ENCODE measurements around the gene PRLR. TPM values are rescaled to one million over a fixed set of nuclear protein-coding genes. Genes with fewer than 3 reads are reported as not detected.

Gene PRLR
- total and polyA plus RNA-seq, 2 of the 13 experiments (the other 11 are each of a cell fraction or from before 2014, with no cell fraction given): 12.2 to 13.3 TPM

DNA sequence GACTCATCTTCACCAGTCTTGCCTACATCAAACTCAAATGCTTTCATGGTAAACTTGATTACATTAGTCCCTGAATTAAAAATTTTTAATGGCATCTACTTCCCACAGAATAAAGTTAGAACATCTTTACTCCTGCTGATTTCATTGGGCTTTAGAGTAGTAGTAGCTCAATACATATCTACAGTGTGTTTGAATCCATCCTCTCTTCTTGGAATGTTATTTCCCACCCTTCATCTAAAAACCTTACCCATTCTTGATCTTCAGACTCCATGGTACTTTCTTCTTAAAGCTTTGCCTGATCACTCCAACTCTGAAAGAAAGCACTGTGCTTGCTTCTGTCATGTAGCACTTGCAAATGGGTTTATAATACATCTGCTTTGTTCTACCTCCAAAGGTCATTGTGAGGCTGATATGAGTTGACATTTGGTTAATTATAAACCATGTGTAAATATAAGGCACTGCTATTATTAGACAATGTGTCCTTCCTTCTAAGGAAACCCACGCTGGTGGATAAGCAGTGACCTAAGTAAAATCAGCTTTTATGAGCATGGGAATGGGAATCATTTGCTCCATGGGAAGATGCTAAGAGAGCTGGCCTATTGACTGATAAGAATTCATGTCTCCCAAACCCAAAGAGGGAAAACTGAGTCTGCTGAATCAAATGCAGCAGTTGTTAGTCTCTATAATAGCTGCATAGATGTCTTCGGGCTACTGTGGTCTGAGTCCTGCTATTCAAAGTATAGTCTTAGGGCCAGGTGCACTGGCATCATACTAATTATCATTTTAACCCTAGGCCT, 7.5 kb upstream of the PRLR start (continued):
- TF ChIP-seq, protein P1, sequence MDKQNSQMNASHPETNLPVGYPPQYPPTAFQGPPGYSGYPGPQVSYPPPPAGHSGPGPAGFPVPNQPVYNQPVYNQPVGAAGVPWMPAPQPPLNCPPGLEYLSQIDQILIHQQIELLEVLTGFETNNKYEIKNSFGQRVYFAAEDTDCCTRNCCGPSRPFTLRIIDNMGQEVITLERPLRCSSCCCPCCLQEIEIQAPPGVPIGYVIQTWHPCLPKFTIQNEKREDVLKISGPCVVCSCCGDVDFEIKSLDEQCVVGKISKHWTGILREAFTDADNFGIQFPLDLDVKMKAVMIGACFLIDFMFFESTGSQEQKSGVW (CRISPR knock-in tag; IDR thresholded peaks at IDR 0.05; ENCODE audit: borderline replicate concordance): no peak
- no peak for TF ChIP-seq CBX5 (CRISPR knock-in tag; IDR thresholded peaks at IDR 0.05; ENCODE audit: borderline replicate concordance)
- TF ChIP-seq POLR2AphosphoS5 (IDR thresholded peaks at IDR 0.05; ENCODE audit: low read depth, low read length): no peak
- no peak for TF ChIP-seq SRSF9 (IDR thresholded peaks at IDR 0.05; ENCODE audit: borderline replicate concordance, insufficient read depth, low read depth, low read length, poor library complexity, severe bottlenecking)
- TF ChIP-seq SIN3B (IDR thresholded peaks at IDR 0.05; ENCODE audit: low read length): no peak
- no peak for TF ChIP-seq ZNF30 (CRISPR knock-in tag; IDR thresholded peaks at IDR 0.05)
- TF ChIP-seq, protein P2, sequence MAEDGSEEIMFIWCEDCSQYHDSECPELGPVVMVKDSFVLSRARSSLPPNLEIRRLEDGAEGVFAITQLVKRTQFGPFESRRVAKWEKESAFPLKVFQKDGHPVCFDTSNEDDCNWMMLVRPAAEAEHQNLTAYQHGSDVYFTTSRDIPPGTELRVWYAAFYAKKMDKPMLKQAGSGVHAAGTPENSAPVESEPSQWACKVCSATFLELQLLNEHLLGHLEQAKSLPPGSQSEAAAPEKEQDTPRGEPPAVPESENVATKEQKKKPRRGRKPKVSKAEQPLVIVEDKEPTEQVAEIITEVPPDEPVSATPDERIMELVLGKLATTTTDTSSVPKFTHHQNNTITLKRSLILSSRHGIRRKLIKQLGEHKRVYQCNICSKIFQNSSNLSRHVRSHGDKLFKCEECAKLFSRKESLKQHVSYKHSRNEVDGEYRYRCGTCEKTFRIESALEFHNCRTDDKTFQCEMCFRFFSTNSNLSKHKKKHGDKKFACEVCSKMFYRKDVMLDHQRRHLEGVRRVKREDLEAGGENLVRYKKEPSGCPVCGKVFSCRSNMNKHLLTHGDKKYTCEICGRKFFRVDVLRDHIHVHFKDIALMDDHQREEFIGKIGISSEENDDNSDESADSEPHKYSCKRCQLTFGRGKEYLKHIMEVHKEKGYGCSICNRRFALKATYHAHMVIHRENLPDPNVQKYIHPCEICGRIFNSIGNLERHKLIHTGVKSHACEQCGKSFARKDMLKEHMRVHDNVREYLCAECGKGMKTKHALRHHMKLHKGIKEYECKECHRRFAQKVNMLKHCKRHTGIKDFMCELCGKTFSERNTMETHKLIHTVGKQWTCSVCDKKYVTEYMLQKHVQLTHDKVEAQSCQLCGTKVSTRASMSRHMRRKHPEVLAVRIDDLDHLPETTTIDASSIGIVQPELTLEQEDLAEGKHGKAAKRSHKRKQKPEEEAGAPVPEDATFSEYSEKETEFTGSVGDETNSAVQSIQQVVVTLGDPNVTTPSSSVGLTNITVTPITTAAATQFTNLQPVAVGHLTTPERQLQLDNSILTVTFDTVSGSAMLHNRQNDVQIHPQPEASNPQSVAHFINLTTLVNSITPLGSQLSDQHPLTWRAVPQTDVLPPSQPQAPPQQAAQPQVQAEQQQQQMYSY (CRISPR knock-in tag; IDR thresholded peaks at IDR 0.05): no peak
- TF ChIP-seq NKX3-1 (CRISPR knock-in tag; IDR thresholded peaks at IDR 0.05): no peak
- TF ChIP-seq CHCHD3 (CRISPR knock-in tag; IDR thresholded peaks at IDR 0.05): no peak
- TF ChIP-seq RNF2 (conservative IDR thresholded peaks at IDR 0.05; ENCODE audit: low read depth): no peak
- TF ChIP-seq HNRNPK (IDR thresholded peaks at IDR 0.05; ENCODE audit: low read depth, low read length, poor library complexity, severe bottlenecking): no peak
- no peak for TF ChIP-seq CC2D1A (CRISPR knock-in tag; IDR thresholded peaks at IDR 0.05)
- peak; percentile 89 for TF ChIP-seq HMG20A (CRISPR knock-in tag; IDR thresholded peaks at IDR 0.05; ENCODE audit: borderline replicate concordance)
- TF ChIP-seq ZBTB42 (CRISPR knock-in tag; IDR thresholded peaks at IDR 0.05): no peak
- TF ChIP-seq, protein P3, sequence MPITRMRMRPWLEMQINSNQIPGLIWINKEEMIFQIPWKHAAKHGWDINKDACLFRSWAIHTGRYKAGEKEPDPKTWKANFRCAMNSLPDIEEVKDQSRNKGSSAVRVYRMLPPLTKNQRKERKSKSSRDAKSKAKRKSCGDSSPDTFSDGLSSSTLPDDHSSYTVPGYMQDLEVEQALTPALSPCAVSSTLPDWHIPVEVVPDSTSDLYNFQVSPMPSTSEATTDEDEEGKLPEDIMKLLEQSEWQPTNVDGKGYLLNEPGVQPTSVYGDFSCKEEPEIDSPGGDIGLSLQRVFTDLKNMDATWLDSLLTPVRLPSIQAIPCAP (CRISPR knock-in tag; IDR thresholded peaks at IDR 0.05; ENCODE audit: low read depth): no peak
- no peak for TF ChIP-seq ZNF788 (CRISPR knock-in tag; IDR thresholded peaks at IDR 0.05; ENCODE audit: borderline replicate concordance)
- TF ChIP-seq MIXL1 (CRISPR knock-in tag; IDR thresholded peaks at IDR 0.05): peak; percentile 88
- no peak for TF ChIP-seq ZNF501 (CRISPR knock-in tag; IDR thresholded peaks at IDR 0.05)
- TF ChIP-seq ZNF33B (CRISPR knock-in tag; IDR thresholded peaks at IDR 0.05): no peak
- no peak for TF ChIP-seq JUNB (CRISPR knock-in tag; IDR thresholded peaks at IDR 0.05; ENCODE audit: borderline replicate concordance)
- no peak for TF ChIP-seq ZNF263 (CRISPR knock-in tag; IDR thresholded peaks at IDR 0.05)
- peak; percentile 96 for TF ChIP-seq SOX5 (CRISPR knock-in tag; IDR thresholded peaks at IDR 0.05; ENCODE audit: borderline replicate concordance)
- no peak for TF ChIP-seq DR1 (CRISPR knock-in tag; IDR thresholded peaks at IDR 0.05)
- TF ChIP-seq HDAC6 (IDR thresholded peaks at IDR 0.05; ENCODE audit: low read depth, low read length): no peak
- TF ChIP-seq ZNF563 (CRISPR knock-in tag; IDR thresholded peaks at IDR 0.05): no peak
- no peak for TF ChIP-seq NFRKB (IDR thresholded peaks at IDR 0.05)
- TF ChIP-seq PHF20 (CRISPR knock-in tag; IDR thresholded peaks at IDR 0.05): no peak
- TF ChIP-seq TRIM24 (CRISPR knock-in tag; IDR thresholded peaks at IDR 0.05): no peak
